K562 (cell line): ENCODE results near the gene MAST1. TPM values are rescaled to one million over a fixed set of nuclear protein-coding genes. Genes with fewer than 3 reads are reported as not detected.

Experiments used
- CBX8 ChIP-seq: fragments of 200-600 bp; sonication (generic); IDR thresholded peaks from 2 replicates; pipeline ENCODE4 v1.6.1; 2012; ENCODE audit warnings: borderline replicate concordance, mixed run types, low read depth, mild to moderate bottlenecking, moderate library complexity, mixed read lengths, low read length, control low read depth, inconsistent platforms; ENCODE audit not compliant: poor library complexity, severe bottlenecking; ENCODE audit errors: extremely low read depth
- CREM ChIP-seq: IDR thresholded peaks from 2 replicates; pipeline ENCODE4 v1.6.1; 2014; ENCODE audit warnings: antibody characterized with exemption, low read depth
- E2F5 ChIP-seq: sonication (generic); formaldehyde crosslinking; IDR thresholded peaks from 2 replicates; pipeline ENCODE4 v1.8.0; 2022; ENCODE audit warnings: mild to moderate bottlenecking, missing genetic modification reagents
- HNRNPH1 ChIP-seq: fragments of 200-400 bp; formaldehyde crosslinking; optimal IDR thresholded peaks from 2 replicates; pipeline ENCODE3; 2017; ENCODE audit warnings: low read depth, mild to moderate bottlenecking, low read length, moderate library complexity
- HOXB6 ChIP-seq: fragments of 250-450 bp; sonication (Bioruptor Pico); IDR thresholded peaks from 2 replicates; pipeline ENCODE4 v1.5.1; 2022; ENCODE audit warnings: mild to moderate bottlenecking, borderline replicate concordance
- JUND ChIP-seq, 2 experiments: IDR thresholded peaks; 2 replicates in 1 of 2; 3 replicates in 1 of 2; pipeline ENCODE4 v1.6.1; 2011; ENCODE audit warnings: borderline replicate concordance in 2 of 2, low read depth in 2 of 2, low read length in 2 of 2, improper control_type of control experiment in 1 of 2, missing biosample characterization in 1 of 2, missing genetic modification characterization in 1 of 2, missing genetic modification reagents in 1 of 2
- MTF1 ChIP-seq: fragments of 250-450 bp; sonication (Bioruptor Pico); IDR thresholded peaks from 2 replicates; pipeline ENCODE4 v1.9.0; 2021; ENCODE audit warnings: moderate library complexity, mild to moderate bottlenecking, inconsistent platforms, borderline replicate concordance
- NR2C2 ChIP-seq, 2 experiments: fragments of 200-800 bp in 1 of 2; sonication (Bioruptor generic) in 1 of 2; sonication (generic) in 1 of 2; formaldehyde crosslinking in 1 of 2; IDR thresholded peaks; 2 replicates each; pipeline versions ENCODE4 v1.6.1 to v1.8.0; 2016 to 2022; ENCODE audit warnings: mild to moderate bottlenecking in 1 of 2, missing compliant biosample characterization in 1 of 2, missing genetic modification characterization in 1 of 2, missing genetic modification reagents in 1 of 2
- POLR2B ChIP-seq: fragments of 450-650 bp; IDR thresholded peaks from 2 replicates; pipeline ENCODE4 v1.6.1; 2018; ENCODE audit warnings: low read depth; ENCODE audit not compliant: partially characterized antibody
- PRDM10 ChIP-seq: fragments of 450-650 bp; IDR thresholded peaks from 2 replicates; pipeline ENCODE4 v1.6.1; 2018; ENCODE audit not compliant: partially characterized antibody
- RBM15 ChIP-seq: fragments of 200-400 bp; formaldehyde crosslinking; IDR thresholded peaks from 2 replicates; pipeline ENCODE4 v1.6.1; 2018; ENCODE audit warnings: mild to moderate bottlenecking, low read length, moderate library complexity; ENCODE audit not compliant: insufficient read depth
- ZBTB1 ChIP-seq: sonication (generic); formaldehyde crosslinking; IDR thresholded peaks from 2 replicates; pipeline ENCODE4 v1.8.1; 2023; ENCODE audit warnings: missing genetic modification reagents, low read depth, mild to moderate bottlenecking, borderline replicate concordance
- ZNF224 ChIP-seq: sonication (generic); formaldehyde crosslinking; IDR thresholded peaks from 2 replicates; pipeline ENCODE4 v1.8.0; 2022; ENCODE audit warnings: mild to moderate bottlenecking, missing genetic modification reagents
- ZNF408 ChIP-seq: fragments of 250-450 bp; sonication (Bioruptor Pico); IDR thresholded peaks from 2 replicates; pipeline ENCODE4 v1.4.0; 2020; ENCODE audit warnings: low read depth, mild to moderate bottlenecking, moderate library complexity
- ZNF436 ChIP-seq: fragments of 250-450, 450-650 bp; sonication (Bioruptor Pico); formaldehyde crosslinking; IDR thresholded peaks from 2 replicates; pipeline ENCODE4 v1.7.0; 2020; ENCODE audit warnings: mild to moderate bottlenecking
- ZNF707 ChIP-seq: fragments of 250-450 bp; sonication (Bioruptor Pico); conservative IDR thresholded peaks from 2 replicates; pipeline ENCODE4 v1.8.0; 2022; ENCODE audit warnings: inconsistent platforms, mild to moderate bottlenecking, moderate library complexity
- polyA plus RNA-seq, 8 experiments: library from polyadenylated mRNA; depleted of rRNA in 4 of 8; stranded (reverse) in 5 of 8; unstranded in 3 of 8; fragments of >200 nt; fragmentation: Nextera tagmentation in 2 of 8; fragmentation: Illumina TruSeq in 1 of 8; extraction: Ambion mirVana in 2 of 8; extraction: Trizol in 1 of 8; gene quantifications; 2 replicates each; pipeline versions ENCODE4 v1.2.1 to v1.2.3, GENCODE V29; 2011 to 2014; ENCODE audit warnings: inconsistent platforms in 1 of 8, missing spikeins in 1 of 8
- total RNA-seq, 7 experiments: library from RNA; depleted of rRNA in 6 of 7; stranded (reverse); fragments of >200 nt in 6 of 7; fragmentation: Illumina TruSeq in 2 of 7; extraction: Trizol in 2 of 7; gene quantifications; 2 replicates each; pipeline versions ENCODE4 v1.2.1 to v1.2.3, GENCODE V29; 2011 to 2021; ENCODE audit warnings: low replicate concordance in 1 of 7
- TF ChIP-seq, protein P1 (sequence below): sonication (generic); formaldehyde crosslinking; IDR thresholded peaks from 2 replicates; pipeline ENCODE4 v1.4.0; 2020; ENCODE audit warnings: mild to moderate bottlenecking, missing genetic modification reagents
- TF ChIP-seq, protein P2 (sequence below), 2 experiments: fragments of 450-650 bp in 1 of 2; sonication (generic) in 1 of 2; formaldehyde crosslinking; conservative IDR thresholded peaks; 2 replicates each; pipeline versions ENCODE4 v1.4.0 to v1.8.1; 2020 to 2022; ENCODE audit warnings: mild to moderate bottlenecking in 1 of 2, missing genetic modification reagents in 1 of 2

MAST1 gene
- total and polyA plus RNA-seq, 9 of the 15 experiments (the other 6 are each of a cell fraction or from before 2014, with no cell fraction given) = 0.48 to 10.3 (median 3.9) TPM

DNA sequence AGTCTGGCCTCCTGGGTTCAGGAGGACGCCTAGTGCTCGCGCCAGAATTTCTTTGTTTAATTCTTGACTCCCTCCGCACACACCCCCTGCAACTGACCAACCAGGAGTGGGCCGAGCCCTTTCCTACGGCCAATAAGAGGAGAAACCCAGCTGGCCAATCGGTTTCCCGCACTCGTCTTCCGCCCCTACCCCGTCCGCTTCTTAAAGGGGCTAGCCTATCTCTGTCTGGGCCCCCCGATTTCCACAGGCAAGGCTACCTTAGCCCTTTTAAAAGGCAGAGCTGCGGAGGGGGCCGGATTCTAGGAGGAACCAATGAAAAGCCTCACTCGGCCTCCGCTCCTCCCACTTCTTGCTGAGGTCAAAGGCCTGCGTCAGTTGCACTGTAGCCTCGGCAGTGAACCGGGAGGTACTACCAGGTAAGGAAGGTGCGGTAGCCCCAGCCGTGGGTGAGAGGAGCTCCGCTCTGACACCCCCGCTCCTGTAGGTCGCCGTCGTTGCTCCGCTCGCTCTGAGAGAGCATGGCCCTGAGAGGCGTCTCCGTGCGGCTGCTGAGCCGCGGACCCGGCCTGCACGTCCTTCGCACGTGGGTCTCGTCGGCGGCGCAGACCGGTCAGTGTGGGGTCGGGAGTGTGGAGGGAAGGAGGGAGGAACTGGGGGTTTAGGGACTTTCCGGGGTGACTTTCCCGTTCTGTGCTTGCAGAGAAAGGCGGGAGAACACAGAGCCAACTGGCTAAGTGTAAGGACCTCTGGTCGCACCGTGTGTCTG, 52.7 kb downstream of the MAST1 start, which contains the start of gene GCDH (continued):
- TF ChIP-seq ZNF436 (CRISPR knock-in tag) (no peak), PRDM10 (peak; percentile 32), RBM15 (no peak), MTF1 (CRISPR knock-in tag) (no peak), ZNF224 (CRISPR knock-in tag) (no peak), ZNF408 (CRISPR knock-in tag) (no peak), ZNF707 (CRISPR knock-in tag) (no peak), E2F5 (CRISPR knock-in tag) (0 out of 2 replicates have a peak, but pooled peaks have one; percentile 58), POLR2B (no peak), CREM (peak; percentile 97), CBX8 (no peak), NR2C2 (CRISPR knock-in tag; IDR thresholded peaks at IDR 0.05) (no peak), NR2C2 (tag; IDR thresholded peaks at IDR 0.05) (peak; percentile 93), HOXB6 (CRISPR knock-in tag) (no peak), ZBTB1 (CRISPR knock-in tag) (no peak), HNRNPH1 (no peak), JUND (IDR thresholded peaks at IDR 0.05; ENCODE audit: borderline replicate concordance, low read depth, low read length) (peak; percentile 94), JUND (tag; IDR thresholded peaks at IDR 0.05; ENCODE audit: borderline replicate concordance, low read depth, low read length) (no peak)
- TF ChIP-seq, protein P1, sequence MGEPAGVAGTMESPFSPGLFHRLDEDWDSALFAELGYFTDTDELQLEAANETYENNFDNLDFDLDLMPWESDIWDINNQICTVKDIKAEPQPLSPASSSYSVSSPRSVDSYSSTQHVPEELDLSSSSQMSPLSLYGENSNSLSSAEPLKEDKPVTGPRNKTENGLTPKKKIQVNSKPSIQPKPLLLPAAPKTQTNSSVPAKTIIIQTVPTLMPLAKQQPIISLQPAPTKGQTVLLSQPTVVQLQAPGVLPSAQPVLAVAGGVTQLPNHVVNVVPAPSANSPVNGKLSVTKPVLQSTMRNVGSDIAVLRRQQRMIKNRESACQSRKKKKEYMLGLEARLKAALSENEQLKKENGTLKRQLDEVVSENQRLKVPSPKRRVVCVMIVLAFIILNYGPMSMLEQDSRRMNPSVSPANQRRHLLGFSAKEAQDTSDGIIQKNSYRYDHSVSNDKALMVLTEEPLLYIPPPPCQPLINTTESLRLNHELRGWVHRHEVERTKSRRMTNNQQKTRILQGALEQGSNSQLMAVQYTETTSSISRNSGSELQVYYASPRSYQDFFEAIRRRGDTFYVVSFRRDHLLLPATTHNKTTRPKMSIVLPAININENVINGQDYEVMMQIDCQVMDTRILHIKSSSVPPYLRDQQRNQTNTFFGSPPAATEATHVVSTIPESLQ (CRISPR knock-in tag) = no peak
- TF ChIP-seq, protein P2, sequence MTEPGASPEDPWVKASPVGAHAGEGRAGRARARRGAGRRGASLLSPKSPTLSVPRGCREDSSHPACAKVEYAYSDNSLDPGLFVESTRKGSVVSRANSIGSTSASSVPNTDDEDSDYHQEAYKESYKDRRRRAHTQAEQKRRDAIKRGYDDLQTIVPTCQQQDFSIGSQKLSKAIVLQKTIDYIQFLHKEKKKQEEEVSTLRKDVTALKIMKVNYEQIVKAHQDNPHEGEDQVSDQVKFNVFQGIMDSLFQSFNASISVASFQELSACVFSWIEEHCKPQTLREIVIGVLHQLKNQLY (CRISPR knock-in tag; conservative IDR thresholded peaks at IDR 0.05) = 0 out of 4 replicates have a peak, but pooled peaks of 1 of the 2 experiments have one; percentile 70
